ENCODE measurements around the gene PRKN. TPM values are rescaled to one million over a fixed set of nuclear protein-coding genes. Genes with fewer than 3 reads are reported as not detected.

Gene PRKN
- total and polyA plus RNA-seq, 2 donors (not counting 3 experiments of a cell fraction or from before 2014, with no cell fraction given) = 0.06 TPM; not detected in 1

DNA sequence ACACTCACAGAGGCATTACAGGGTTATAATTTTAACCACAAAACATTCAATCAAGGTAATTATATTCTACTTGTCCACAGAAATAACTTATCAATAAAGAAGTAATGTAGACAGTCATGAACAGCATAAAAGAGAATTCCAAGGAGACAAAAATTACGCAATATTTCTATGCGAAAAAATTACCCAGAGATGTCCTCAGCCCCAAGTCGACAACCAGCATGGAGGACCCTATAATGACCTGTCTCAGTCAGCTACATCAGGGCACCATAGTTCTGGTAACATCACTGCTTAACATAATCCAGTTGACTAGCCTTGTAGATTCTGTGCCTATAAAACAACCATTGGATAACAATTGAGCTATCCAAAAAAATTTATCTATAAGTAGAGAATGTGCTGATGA lies 579.8 kb downstream of the PRKN start:
- Histone ChIP-seq H3K27ac (ENCODE audit: insufficient read depth, low read depth, low read length) (no peak overlapping the region), H2AFZ (ENCODE audit: low read depth, low read length) (no peak overlapping the region), H3K79me2 (ENCODE audit: control insufficient read depth, insufficient read depth, low read length) (no peaks in the 10 kb centered on the region), H3K9me1 (replicated peaks; ENCODE audit: control insufficient read depth, extremely low read depth, insufficient read depth, low read length) (no peaks in the 10 kb centered on the region), H3K27me3 (ENCODE audit: control insufficient read depth in 2 of 2, insufficient read depth in 2 of 2, low read length in 2 of 2) (no peaks in the 10 kb centered on the region), H3K9ac (replicated peaks; ENCODE audit: extremely low read depth, insufficient read depth, low read length) (no peak overlapping the region), H3K9me3 (replicated peaks; ENCODE audit: control insufficient read depth, insufficient read depth, low read length) (no peaks in the 10 kb centered on the region), H3K4me2 (ENCODE audit: insufficient read depth, low read length) (no peak overlapping the region), H3K4me3 (replicated peaks in 1 of 3; ENCODE audit: insufficient read depth in 1 of 3, low read depth in 1 of 3, low read length in 3 of 3) (no peak overlapping the region), H3K4me1 (ENCODE audit: control insufficient read depth, extremely low read depth, insufficient read depth, low read length) (no peaks in the 10 kb centered on the region), H4K20me1 (replicated peaks; ENCODE audit: control insufficient read depth, extremely low read depth, insufficient read depth, low read length) (no peaks in the 10 kb centered on the region), H3K36me3 (ENCODE audit: control insufficient read depth in 2 of 2, extremely low read depth in 1 of 2, insufficient read depth in 2 of 2, low read length in 2 of 2) (no peaks in the 10 kb centered on the region)
- BruUV-seq (replicated peaks) = no TSS peak
- POLR2A ChIA-PET = no interaction called here
- TF ChIP-seq GATA2 (IDR thresholded peaks at IDR 0.05; ENCODE audit: insufficient read depth, insufficient read length, low read depth, low read length) (no peak), POLR2AphosphoS5 (IDR thresholded peaks at IDR 0.05; ENCODE audit: insufficient read depth, low read depth, low read length) (no peak)
- dilution Hi-C loops (cut with MboI; ENCODE audit: extremely low pct_ligation_motif_present, low sequenced_read_pairs) (no loop called here), intact Hi-C loops (cut with micrococcal nuclease) (no loop called here)
- CTCF ChIA-PET = no interaction called here
- no peak for DNase-seq (ENCODE audit: low read depth, low spot score)
- FAIRE-seq = no peak

DNA sequence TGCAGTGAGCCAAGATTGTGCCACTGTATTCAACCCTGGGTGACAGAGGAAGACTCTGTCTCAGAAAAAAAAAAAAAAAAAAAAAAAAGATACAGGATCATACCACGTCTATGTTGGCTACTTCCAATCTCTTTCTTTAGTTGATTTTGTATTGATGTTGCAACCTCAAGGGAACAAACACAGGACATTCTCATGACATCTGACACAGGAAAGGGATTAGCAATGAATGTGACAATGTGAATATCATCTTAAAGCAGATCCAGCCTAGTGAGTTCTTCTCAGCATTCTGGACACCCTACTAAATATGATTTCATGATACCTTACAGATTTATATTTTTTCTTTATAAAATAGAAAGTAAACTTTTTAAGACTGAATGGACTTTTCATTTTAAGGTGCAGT lies 580.3 kb downstream of the PRKN start:
- ChIA-PET POLR2A (no interaction called here), CTCF (no interaction called here)
- no peaks in the 10 kb centered on the region for H4K20me1 ChIP-seq (replicated peaks; ENCODE audit: control insufficient read depth, extremely low read depth, insufficient read depth, low read length)
- no peaks in the 10 kb centered on the region for H3K9me1 ChIP-seq (replicated peaks; ENCODE audit: control insufficient read depth, extremely low read depth, insufficient read depth, low read length)
- H3K4me3 ChIP-seq (replicated peaks in 1 of 3; ENCODE audit: insufficient read depth in 1 of 3, low read depth in 1 of 3, low read length in 3 of 3) = no peak overlapping the region
- no peaks in the 10 kb centered on the region for H3K9me3 ChIP-seq (replicated peaks; ENCODE audit: control insufficient read depth, insufficient read depth, low read length)
- H3K79me2 ChIP-seq (ENCODE audit: control insufficient read depth, insufficient read depth, low read length) = no peaks in the 10 kb centered on the region
- no peaks in the 10 kb centered on the region for H3K27me3 ChIP-seq (ENCODE audit: control insufficient read depth in 2 of 2, insufficient read depth in 2 of 2, low read length in 2 of 2)
- no TSS peak for BruUV-seq (replicated peaks)
- dilution Hi-C loops (cut with MboI; ENCODE audit: extremely low pct_ligation_motif_present, low sequenced_read_pairs) = no loop called here
- DNase-seq (ENCODE audit: low read depth, low spot score) (no peak), FAIRE-seq (no peak)
- TF ChIP-seq MYC (IDR thresholded peaks at IDR 0.05; ENCODE audit: low read depth, low read length) (no peak), FOS (IDR thresholded peaks at IDR 0.05; ENCODE audit: borderline replicate concordance, insufficient read depth, low read length) (no peak), POLR2AphosphoS5 (IDR thresholded peaks at IDR 0.05; ENCODE audit: insufficient read depth, low read depth, low read length) (no peak), GATA2 (IDR thresholded peaks at IDR 0.05; ENCODE audit: insufficient read depth, insufficient read length, low read depth, low read length) (no peak), EZH2 (IDR thresholded peaks at IDR 0.05; ENCODE audit: borderline replicate concordance, low read depth, low read length, severe bottlenecking) (no peak), JUN (IDR thresholded peaks at IDR 0.05; ENCODE audit: borderline replicate concordance, insufficient read depth, insufficient read length, low read depth) (no peak), POLR2A (IDR thresholded peaks at IDR 0.05; ENCODE audit: low read depth, low read length) (no peak)
- TF ChIP-seq, protein P1, sequence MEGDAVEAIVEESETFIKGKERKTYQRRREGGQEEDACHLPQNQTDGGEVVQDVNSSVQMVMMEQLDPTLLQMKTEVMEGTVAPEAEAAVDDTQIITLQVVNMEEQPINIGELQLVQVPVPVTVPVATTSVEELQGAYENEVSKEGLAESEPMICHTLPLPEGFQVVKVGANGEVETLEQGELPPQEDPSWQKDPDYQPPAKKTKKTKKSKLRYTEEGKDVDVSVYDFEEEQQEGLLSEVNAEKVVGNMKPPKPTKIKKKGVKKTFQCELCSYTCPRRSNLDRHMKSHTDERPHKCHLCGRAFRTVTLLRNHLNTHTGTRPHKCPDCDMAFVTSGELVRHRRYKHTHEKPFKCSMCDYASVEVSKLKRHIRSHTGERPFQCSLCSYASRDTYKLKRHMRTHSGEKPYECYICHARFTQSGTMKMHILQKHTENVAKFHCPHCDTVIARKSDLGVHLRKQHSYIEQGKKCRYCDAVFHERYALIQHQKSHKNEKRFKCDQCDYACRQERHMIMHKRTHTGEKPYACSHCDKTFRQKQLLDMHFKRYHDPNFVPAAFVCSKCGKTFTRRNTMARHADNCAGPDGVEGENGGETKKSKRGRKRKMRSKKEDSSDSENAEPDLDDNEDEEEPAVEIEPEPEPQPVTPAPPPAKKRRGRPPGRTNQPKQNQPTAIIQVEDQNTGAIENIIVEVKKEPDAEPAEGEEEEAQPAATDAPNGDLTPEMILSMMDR (IDR thresholded peaks at IDR 0.05; ENCODE audit: extremely low read depth in 1 of 2, insufficient read depth in 1 of 2, low read depth in 1 of 2, low read length in 2 of 2) = no peak
- TF ChIP-seq, protein P2, sequence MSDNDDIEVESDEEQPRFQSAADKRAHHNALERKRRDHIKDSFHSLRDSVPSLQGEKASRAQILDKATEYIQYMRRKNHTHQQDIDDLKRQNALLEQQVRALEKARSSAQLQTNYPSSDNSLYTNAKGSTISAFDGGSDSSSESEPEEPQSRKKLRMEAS (IDR thresholded peaks at IDR 0.05; ENCODE audit: insufficient read depth, insufficient read length) = no peak
- H3K36me3 ChIP-seq (ENCODE audit: control insufficient read depth in 2 of 2, extremely low read depth in 1 of 2, insufficient read depth in 2 of 2, low read length in 2 of 2) = no peaks in the 10 kb centered on the region
- no peak overlapping the region for H2AFZ ChIP-seq (ENCODE audit: low read depth, low read length)
- no peak overlapping the region for H3K27ac ChIP-seq (ENCODE audit: insufficient read depth, low read depth, low read length)
- no peaks in the 10 kb centered on the region for H3K4me1 ChIP-seq (ENCODE audit: control insufficient read depth, extremely low read depth, insufficient read depth, low read length)
- intact Hi-C loops (cut with micrococcal nuclease) = no loop called here
- no peak overlapping the region for H3K9ac ChIP-seq (replicated peaks; ENCODE audit: extremely low read depth, insufficient read depth, low read length)
- no peak overlapping the region for H3K4me2 ChIP-seq (ENCODE audit: insufficient read depth, low read length)

All from endothelial cell of umbilical vein (primary cell).